HS-5 (cell line): Measurements from ENCODE around the gene ZNF667.

Experiments used
- DNase-seq: peaks from one replicate; pipeline ENCODE4 v3.0.0-alpha.2; 2012; ENCODE audit warnings: low read depth

ZNF667 gene

DNA sequence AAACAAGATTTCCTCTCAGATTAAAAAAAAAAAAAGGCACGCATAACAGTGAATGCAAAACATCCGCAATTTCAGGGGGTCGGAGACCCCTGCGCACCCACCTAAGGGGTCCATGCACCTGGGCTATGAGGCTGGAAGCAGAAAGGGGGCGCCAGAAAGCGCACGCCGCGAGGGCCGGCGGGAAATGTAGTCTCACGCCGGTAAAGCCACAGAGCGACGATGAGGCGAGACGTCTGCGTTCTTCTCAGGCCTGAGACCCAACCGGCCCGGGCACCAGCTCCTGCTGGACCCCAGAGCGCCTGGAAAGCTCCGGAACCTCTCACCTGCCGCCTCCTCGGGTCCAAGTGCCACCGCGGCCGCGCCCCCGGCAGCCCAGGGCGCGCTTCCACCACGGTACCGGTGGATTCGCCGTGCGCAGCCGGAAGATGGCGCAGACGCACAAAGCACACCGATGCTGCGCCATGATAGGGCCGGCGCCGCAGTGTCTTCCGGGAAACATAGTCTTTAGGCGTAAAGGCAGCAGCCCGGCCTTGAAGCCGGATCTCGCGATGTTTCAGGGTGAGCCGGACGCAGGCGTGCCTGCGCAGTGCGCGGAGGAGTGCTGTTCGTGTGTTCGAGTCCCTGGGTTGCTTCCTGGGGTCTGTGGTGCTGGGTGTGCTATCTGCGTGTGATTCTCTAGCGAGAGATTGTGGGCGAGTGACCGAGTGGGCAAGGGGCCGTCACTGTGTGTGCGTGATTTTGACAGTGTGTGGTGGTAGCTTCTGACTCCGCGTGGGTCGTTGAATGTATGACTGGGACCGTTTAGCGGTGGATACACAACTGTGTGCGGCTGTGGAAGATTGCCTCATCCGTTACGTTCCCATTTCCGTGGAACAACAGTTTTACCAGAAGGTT, 83.8 kb downstream of the ZNF667 start, which contains the start of gene ZNF582:
ZNF582 (minus strand) TSS at position 416 of the 894 bp plus-strand sequence. CDS start 1,782 bp downstream, outside the sequence.
- peak; percentile 38 for DNase-seq
